ENCODE data around the gene SMIM32. TPM values are rescaled to one million over a fixed set of nuclear protein-coding genes. Genes with fewer than 3 reads are reported as not detected.

SMIM32 gene
- total RNA-seq, 1 experiment from 2014 or later: 0.42 TPM

GRCh38 chr5:136236479-136237083 is 43.6 kb upstream of the SMIM32 start:
- intact Hi-C loops (cut with micrococcal nuclease; ENCODE audit: unreplicated experiment): no loop called here
- Mint-ChIP-seq H3K27ac (ENCODE audit: unreplicated experiment) (no peak overlapping the region), H3K36me3 (ENCODE audit: insufficient read depth, unreplicated experiment) (no peaks in the 10 kb centered on the region), H3K9me3 (ENCODE audit: low read depth, unreplicated experiment) (no peaks in the 10 kb centered on the region), H3K27me3 (ENCODE audit: unreplicated experiment) (peaks cover 26% of the 10 kb centered on the region), H3K4me3 (ENCODE audit: low read depth, unreplicated experiment) (no peak overlapping the region), H3K4me1 (ENCODE audit: low read depth, unreplicated experiment) (no peaks in the 10 kb centered on the region)
- BruUV-seq (replicated peaks): no TSS peak
- no peak for TF ChIP-seq CTCF (IDR thresholded peaks at IDR 0.05; ENCODE audit: unreplicated experiment)
- CTCF ChIA-PET: no interaction called here
- DNase-seq: no peak

- Mint-ChIP-seq H3K4me1 (ENCODE audit: low read depth, unreplicated experiment) (no peaks in the 10 kb centered on the region), H3K27ac (ENCODE audit: unreplicated experiment) (no peak overlapping the region), H3K4me3 (ENCODE audit: low read depth, unreplicated experiment) (no peak overlapping the region), H3K27me3 (ENCODE audit: unreplicated experiment) (peaks cover 32% of the 10 kb centered on the region), H3K9me3 (ENCODE audit: low read depth, unreplicated experiment) (no peaks in the 10 kb centered on the region), H3K36me3 (ENCODE audit: insufficient read depth, unreplicated experiment) (no peaks in the 10 kb centered on the region)
- DNase-seq: no peak
- BruUV-seq (replicated peaks): no TSS peak
- CTCF ChIA-PET: no interaction called here
- no peak for TF ChIP-seq CTCF (IDR thresholded peaks at IDR 0.05; ENCODE audit: unreplicated experiment)
- intact Hi-C loops (cut with micrococcal nuclease; ENCODE audit: unreplicated experiment): no loop called here
Observed at GRCh38 chr5:136235321-136235720, 42.4 kb upstream of the SMIM32 start.

GRCh38 chr5:136232316-136232715 is 39.4 kb upstream of the SMIM32 start:
- Mint-ChIP-seq H3K27ac (ENCODE audit: unreplicated experiment) (no peak overlapping the region), H3K27me3 (ENCODE audit: unreplicated experiment) (peaks cover 34% of the 10 kb centered on the region), H3K9me3 (ENCODE audit: low read depth, unreplicated experiment) (no peaks in the 10 kb centered on the region), H3K4me3 (ENCODE audit: low read depth, unreplicated experiment) (no peak overlapping the region), H3K36me3 (ENCODE audit: insufficient read depth, unreplicated experiment) (no peaks in the 10 kb centered on the region), H3K4me1 (ENCODE audit: low read depth, unreplicated experiment) (no peaks in the 10 kb centered on the region)
- intact Hi-C loops (cut with micrococcal nuclease; ENCODE audit: unreplicated experiment): no loop called here
- DNase-seq: no peak
- BruUV-seq (replicated peaks): no TSS peak
- no peak for TF ChIP-seq CTCF (IDR thresholded peaks at IDR 0.05; ENCODE audit: unreplicated experiment)
- CTCF ChIA-PET: interaction anchor here (0.5 kb wide), 1 partner anchor 196 kb away, joined by 3 read pairs; no protein-coding TSS in a partner anchor

- no peak for TF ChIP-seq CTCF (IDR thresholded peaks at IDR 0.05; ENCODE audit: unreplicated experiment)
- Mint-ChIP-seq H3K36me3 (ENCODE audit: insufficient read depth, unreplicated experiment) (no peaks in the 10 kb centered on the region), H3K4me3 (ENCODE audit: low read depth, unreplicated experiment) (no peak overlapping the region), H3K27me3 (ENCODE audit: unreplicated experiment) (peaks cover 38% of the 10 kb centered on the region), H3K9me3 (ENCODE audit: low read depth, unreplicated experiment) (no peaks in the 10 kb centered on the region), H3K4me1 (ENCODE audit: low read depth, unreplicated experiment) (peaks cover 5% of the 10 kb centered on the region), H3K27ac (ENCODE audit: unreplicated experiment) (no peak overlapping the region)
- DNase-seq: no peak
- CTCF ChIA-PET: interaction anchor here (0.6 to 0.7 kb wide), 2 partner anchors 865 to 1596 kb away, joined by 3 read pairs; no protein-coding TSS in a partner anchor
- intact Hi-C loops (cut with micrococcal nuclease; ENCODE audit: unreplicated experiment): no loop called here
- no TSS peak for BruUV-seq (replicated peaks)
Observed at GRCh38 chr5:136230176-136230575, 37.2 kb upstream of the SMIM32 start.
